Neural cell (in vitro differentiated cells): ENCODE measurements around the gene PPM1L. TPM values are rescaled to one million over a fixed set of nuclear protein-coding genes. Genes with fewer than 3 reads are reported as not detected.
A peak's percentile ranks its signal among the peaks of the same experiment; 100 is the strongest.

Source experiments
- H2AFZ ChIP-seq: fragments of 200-600, 300-800 bp; sonication (generic), shearing (Covaris generic); 2 replicates; pipeline ENCODE4 v1.6.0; 2014; ENCODE audit warnings: low read depth, mild to moderate bottlenecking, antibody characterized with exemption, low read length, moderate library complexity
- H3F3A ChIP-seq: fragments of 200-600 bp; shearing (Covaris generic); 2 replicates; pipeline ENCODE4 v1.6.1; 2016; ENCODE audit warnings: mild to moderate bottlenecking, moderate library complexity, mixed read lengths, antibody characterized with exemption, low read length; ENCODE audit not compliant: insufficient read depth, poor library complexity, severe bottlenecking
- H3K27ac ChIP-seq: fragments of 200-600, 300-800 bp; sonication (generic), shearing (Covaris generic); 2 replicates; pipeline ENCODE4 v1.5.1; 2014; ENCODE audit warnings: mild to moderate bottlenecking, low read length, moderate library complexity
- H3K27me3 ChIP-seq: fragments of 300-800, 200-600 bp; sonication (generic), shearing (Covaris generic); 2 replicates; pipeline ENCODE4 v1.6.0; 2014; ENCODE audit warnings: mild to moderate bottlenecking, low read depth, low read length, moderate library complexity; ENCODE audit not compliant: insufficient read depth
- H3K36me3 ChIP-seq: fragments of 300-800, 200-600 bp; sonication (generic), shearing (Covaris generic); 2 replicates; pipeline ENCODE4 v1.5.1; 2014; ENCODE audit warnings: mild to moderate bottlenecking, antibody characterized with exemption, low read length, moderate library complexity; ENCODE audit not compliant: insufficient read depth
- H3K4me2 ChIP-seq: fragments of 300-800, 200-600 bp; sonication (generic), shearing (Covaris generic); 2 replicates; pipeline ENCODE4 v1.6.0; 2014; ENCODE audit warnings: mild to moderate bottlenecking, low read length
- H3K4me3 ChIP-seq: fragments of 300-800, 200-600 bp; sonication (generic), shearing (Covaris generic); 2 replicates; pipeline ENCODE4 v1.5.1; 2014; ENCODE audit warnings: mild to moderate bottlenecking, low read length, moderate library complexity
- H3K79me2 ChIP-seq: fragments of 200-600 bp; shearing (Covaris generic); replicated peaks from 2 replicates; pipeline ENCODE4 v1.6.0; 2014; ENCODE audit warnings: mild to moderate bottlenecking, low read length, moderate library complexity; ENCODE audit not compliant: insufficient read depth
- H3K9ac ChIP-seq: fragments of 300-800, 200-600 bp; sonication (generic), shearing (Covaris generic); 2 replicates; pipeline ENCODE4 v1.6.1; 2016; ENCODE audit warnings: mild to moderate bottlenecking, low read length, mixed read lengths
- H3K9me2 ChIP-seq: fragments of 200-600 bp; shearing (Covaris generic); 2 replicates; pipeline ENCODE4 v1.6.1; 2016; ENCODE audit warnings: mild to moderate bottlenecking, low read length, mixed read lengths; ENCODE audit not compliant: insufficient read depth
- H3K9me3 ChIP-seq: fragments of 200-600, 300-800 bp; sonication (generic), shearing (Covaris generic); 2 replicates; pipeline ENCODE4 v1.6.1; 2016; ENCODE audit warnings: mild to moderate bottlenecking, mixed run types, low read length, moderate library complexity, mixed read lengths
- H4K20me1 ChIP-seq: fragments of 200-600 bp; shearing (Covaris generic); 2 replicates; pipeline ENCODE4 v1.6.1; 2016; ENCODE audit warnings: mild to moderate bottlenecking, mixed run types; ENCODE audit not compliant: insufficient read depth
- EP300 ChIP-seq: fragments of 450-650 bp; conservative IDR thresholded peaks from 2 replicates; pipeline ENCODE4 v1.6.1; 2014; ENCODE audit warnings: antibody characterized with exemption, mild to moderate bottlenecking, moderate library complexity; ENCODE audit not compliant: poor library complexity, severe bottlenecking
- EZH2 ChIP-seq: fragments of 200-600, 300-800 bp; shearing (Covaris generic), sonication (generic); IDR thresholded peaks from 2 replicates; pipeline ENCODE4 v1.6.1; 2014; ENCODE audit warnings: antibody characterized with exemption, low read length, borderline replicate concordance, mild to moderate bottlenecking; ENCODE audit not compliant: insufficient read depth, poor library complexity, severe bottlenecking
- MXI1 ChIP-seq: fragments of 450-650 bp; conservative IDR thresholded peaks from 2 replicates; pipeline ENCODE4 v1.6.1; 2014; ENCODE audit warnings: antibody characterized with exemption, mild to moderate bottlenecking; ENCODE audit not compliant: poor library complexity, severe bottlenecking
- POLR2AphosphoS5 ChIP-seq: IDR thresholded peaks from 2 replicates; pipeline ENCODE4 v1.6.1; 2012
- RAD21 ChIP-seq: fragments of 450-650 bp; conservative IDR thresholded peaks from 2 replicates; pipeline ENCODE4 v1.6.1; 2014; ENCODE audit warnings: antibody characterized with exemption, mild to moderate bottlenecking, moderate library complexity
- REST ChIP-seq: IDR thresholded peaks from 2 replicates; pipeline ENCODE4 v1.6.1; 2012; ENCODE audit warnings: borderline replicate concordance
- SMC3 ChIP-seq: fragments of 450-650 bp; conservative IDR thresholded peaks from 2 replicates; pipeline ENCODE4 v1.6.1; 2014; ENCODE audit warnings: antibody characterized with exemption, mild to moderate bottlenecking, moderate library complexity; ENCODE audit not compliant: poor library complexity
- TAF1 ChIP-seq: IDR thresholded peaks from 2 replicates; pipeline ENCODE4 v1.6.1; 2012; ENCODE audit warnings: low read depth
- polyA plus RNA-seq: library from polyadenylated mRNA; depleted of rRNA; stranded (reverse); fragments of >200 nt; gene quantifications from 2 replicates; pipeline ENCODE4 v1.2.3, GENCODE V29; 2014
- TF ChIP-seq, protein P1 (sequence below): fragments of 450-650 bp; IDR thresholded peaks from 2 replicates; pipeline ENCODE4 v1.5.1; 2014; ENCODE audit warnings: antibody characterized with exemption, mild to moderate bottlenecking, moderate library complexity; ENCODE audit not compliant: poor library complexity, severe bottlenecking

The PPM1L gene
- polyA plus RNA-seq, 1 donor from 2014 or later = 24.9 TPM

GRCh38 chr3:160986069-160986468, 230.0 kb downstream of the PPM1L start:
- Histone ChIP-seq H3K9ac (no peak overlapping the region), H3K9me2 (no peaks in the 10 kb centered on the region), H2AFZ (no peak overlapping the region), H3K27ac (no peak overlapping the region), H3K27me3 (no peaks in the 10 kb centered on the region), H3K4me2 (no peak overlapping the region), H3K9me3 (no peaks in the 10 kb centered on the region), H3K4me3 (no peak overlapping the region), H3K79me2 (no peaks in the 10 kb centered on the region), H3F3A (no peaks in the 10 kb centered on the region), H4K20me1 (no peaks in the 10 kb centered on the region), H3K36me3 (no peaks in the 10 kb centered on the region)
- TF ChIP-seq POLR2AphosphoS5 (no peak), TAF1 (no peak), EP300 (no peak), RAD21 (no peak), SMC3 (no peak), MXI1 (no peak), EZH2 (no peak), REST (no peak)
- TF ChIP-seq, protein P1, sequence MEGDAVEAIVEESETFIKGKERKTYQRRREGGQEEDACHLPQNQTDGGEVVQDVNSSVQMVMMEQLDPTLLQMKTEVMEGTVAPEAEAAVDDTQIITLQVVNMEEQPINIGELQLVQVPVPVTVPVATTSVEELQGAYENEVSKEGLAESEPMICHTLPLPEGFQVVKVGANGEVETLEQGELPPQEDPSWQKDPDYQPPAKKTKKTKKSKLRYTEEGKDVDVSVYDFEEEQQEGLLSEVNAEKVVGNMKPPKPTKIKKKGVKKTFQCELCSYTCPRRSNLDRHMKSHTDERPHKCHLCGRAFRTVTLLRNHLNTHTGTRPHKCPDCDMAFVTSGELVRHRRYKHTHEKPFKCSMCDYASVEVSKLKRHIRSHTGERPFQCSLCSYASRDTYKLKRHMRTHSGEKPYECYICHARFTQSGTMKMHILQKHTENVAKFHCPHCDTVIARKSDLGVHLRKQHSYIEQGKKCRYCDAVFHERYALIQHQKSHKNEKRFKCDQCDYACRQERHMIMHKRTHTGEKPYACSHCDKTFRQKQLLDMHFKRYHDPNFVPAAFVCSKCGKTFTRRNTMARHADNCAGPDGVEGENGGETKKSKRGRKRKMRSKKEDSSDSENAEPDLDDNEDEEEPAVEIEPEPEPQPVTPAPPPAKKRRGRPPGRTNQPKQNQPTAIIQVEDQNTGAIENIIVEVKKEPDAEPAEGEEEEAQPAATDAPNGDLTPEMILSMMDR = no peak

GRCh38 chr3:160987982-160988964, 232.2 kb downstream of the PPM1L start:
- H2AFZ ChIP-seq = no peak overlapping the region

More at GRCh38 chr3:160987982-160988964, 232.2 kb downstream of the PPM1L start:
- TF ChIP-seq POLR2AphosphoS5 = peak; percentile 51
- no peak for TF ChIP-seq EZH2
- TF ChIP-seq, protein P1 = no peak
- TF ChIP-seq SMC3 = no peak
- no peak for TF ChIP-seq RAD21
- no peak for TF ChIP-seq MXI1
- TF ChIP-seq EP300 = peak; percentile 78
- no peak for TF ChIP-seq TAF1
- no peak for TF ChIP-seq REST
- Histone ChIP-seq H3K9ac (no peak overlapping the region), H3K79me2 (no peaks in the 10 kb centered on the region), H3K36me3 (no peaks in the 10 kb centered on the region), H3K4me2 (no peak overlapping the region), H3K9me3 (no peaks in the 10 kb centered on the region), H3K9me2 (no peaks in the 10 kb centered on the region), H3K27me3 (no peaks in the 10 kb centered on the region), H3K4me3 (no peak overlapping the region), H3K27ac (no peak overlapping the region), H3F3A (no peaks in the 10 kb centered on the region), H4K20me1 (no peaks in the 10 kb centered on the region)
